Endothelial cell of hepatic sinusoid (primary cell): ENCODE results near the gene TUNAR.

Source experiments
- in situ Hi-C: cut with HindIII; loops from 2 replicates; pipeline ENCODE4 v1.10.0; 2017; ENCODE audit warnings: low sequenced_read_pairs

Gene TUNAR

GRCh38 chr14:95876761-95877538 lies at the start of gene TUNAR:
TSS of gene TUNAR (plus strand) at chr14:95876832.
- in situ Hi-C loops, result no loop called here

GRCh38 chr14:95828649-95829265 lies 47.9 kb upstream of the TUNAR start:
- in situ Hi-C loops, result no loop called here

- in situ Hi-C loops, result no loop called here
These were observed 47.3 kb upstream of the TUNAR start for GRCh38 chr14:95829321-95829720.

GRCh38 chr14:95830386-95830785 lies 46.2 kb upstream of the TUNAR start:
- in situ Hi-C loops, result no loop called here

- in situ Hi-C loops, result no loop called here
These were observed 45.6 kb upstream of the TUNAR start for GRCh38 chr14:95831041-95831440.

GRCh38 chr14:95831468-95831867 lies 45.2 kb upstream of the TUNAR start:
- in situ Hi-C loops, result no loop called here

GRCh38 chr14:95832012-95832411 lies 44.6 kb upstream of the TUNAR start:
- in situ Hi-C loops, result no loop called here

- in situ Hi-C loops, result no loop called here
These were observed 43.2 kb upstream of the TUNAR start for GRCh38 chr14:95833429-95833828.

GRCh38 chr14:95834496-95834895 lies 42.1 kb upstream of the TUNAR start:
- in situ Hi-C loops, result no loop called here

- in situ Hi-C loops, result no loop called here
These were observed 41.4 kb upstream of the TUNAR start for GRCh38 chr14:95835121-95835730.

GRCh38 chr14:95838862-95839261 lies 37.8 kb upstream of the TUNAR start:
- in situ Hi-C loops, result no loop called here

- in situ Hi-C loops, result no loop called here
These were observed 36.4 kb upstream of the TUNAR start for GRCh38 chr14:95840094-95840700.

- in situ Hi-C loops, result no loop called here
These were observed 35.0 kb upstream of the TUNAR start for GRCh38 chr14:95841668-95842067.

GRCh38 chr14:95849761-95850160 lies 26.9 kb upstream of the TUNAR start:
- in situ Hi-C loops, result no loop called here

- in situ Hi-C loops, result no loop called here
These were observed 26.2 kb upstream of the TUNAR start for GRCh38 chr14:95850429-95850828.

- in situ Hi-C loops, result no loop called here
These were observed 21.0 kb upstream of the TUNAR start for GRCh38 chr14:95855606-95856005.

GRCh38 chr14:95857275-95857674 lies 19.4 kb upstream of the TUNAR start:
- in situ Hi-C loops, result no loop called here

GRCh38 chr14:95858893-95859292 lies 17.7 kb upstream of the TUNAR start:
- in situ Hi-C loops, result no loop called here

- in situ Hi-C loops, result no loop called here
These were observed 14.4 kb upstream of the TUNAR start for GRCh38 chr14:95862243-95862642.

GRCh38 chr14:95863295-95863694 lies 13.3 kb upstream of the TUNAR start:
- in situ Hi-C loops, result no loop called here

- in situ Hi-C loops, result loop anchor here (5.0 kb wide), 1 partner anchor 57 kb away; no protein-coding TSS in a partner anchor
These were observed 6.9 kb upstream of the TUNAR start for GRCh38 chr14:95869776-95870175.

- in situ Hi-C loops, result no loop called here
These were observed 5.9 kb upstream of the TUNAR start for GRCh38 chr14:95870772-95871171.
